Liver (tissue), 9 donors: ENCODE results near the gene AOAH. TPM values are rescaled to one million over a fixed set of nuclear protein-coding genes. Genes with fewer than 3 reads are reported as not detected.

Source experiments
- DNase-seq: peaks from one replicate; pipeline ENCODE4 v3.0.0-alpha.2; 2017; ENCODE audit warnings: low spot score
- H3K27ac ChIP-seq, 2 donors: one replicate each; pipeline ENCODE4 v1.7.0; 2013; ENCODE audit warnings: inconsistent platforms in 2 of 2, low read length in 2 of 2, control low read depth in 1 of 2, low read depth in 1 of 2, mild to moderate bottlenecking in 1 of 2
- H3K27me3 ChIP-seq, 4 donors: one replicate each; pipeline versions ENCODE4 v1.6.1 to v1.7.0; 2013; ENCODE audit warnings: low read length in 3 of 4, inconsistent platforms in 1 of 4, mild to moderate bottlenecking in 1 of 4, moderate library complexity in 1 of 4; ENCODE audit not compliant: control insufficient read depth in 4 of 4, insufficient read depth in 4 of 4
- H3K36me3 ChIP-seq, 4 donors: one replicate each; pipeline versions ENCODE4 v1.6.1 to v1.7.0; 2013; ENCODE audit warnings: low read length in 3 of 4, mild to moderate bottlenecking in 3 of 4, low read depth in 1 of 4, moderate library complexity in 1 of 4; ENCODE audit not compliant: control insufficient read depth in 4 of 4, insufficient read depth in 3 of 4
- H3K4me1 ChIP-seq, 4 donors: one replicate each; pipeline versions ENCODE4 v1.6.1 to v1.7.0; 2013; ENCODE audit warnings: low read length in 3 of 4, mild to moderate bottlenecking in 3 of 4, moderate library complexity in 1 of 4; ENCODE audit not compliant: control insufficient read depth in 4 of 4, insufficient read depth in 4 of 4
- H3K4me3 ChIP-seq, 3 donors: one replicate each; pipeline versions ENCODE4 v1.6.1 to v1.7.0; 2013; ENCODE audit warnings: low read length in 3 of 3, control low read depth in 1 of 3, low read depth in 1 of 3, mild to moderate bottlenecking in 1 of 3
- H3K9ac ChIP-seq, 2 donors: one replicate each; pipeline ENCODE4 v1.7.0; 2013; ENCODE audit warnings: low read length in 2 of 2, mild to moderate bottlenecking in 2 of 2, moderate library complexity in 2 of 2, control low read depth in 1 of 2, low read depth in 1 of 2
- H3K9me3 ChIP-seq, 4 donors: one replicate each; pipeline versions ENCODE4 v1.6.1 to v1.7.0; 2013; ENCODE audit warnings: low read length in 3 of 4; ENCODE audit not compliant: control insufficient read depth in 4 of 4
- ATF3 ChIP-seq: IDR thresholded peaks from 2 replicates; pipeline ENCODE4 v1.6.1; 2016; ENCODE audit warnings: antibody characterized with exemption
- EGR1 ChIP-seq, 2 donors: IDR thresholded peaks; 2 replicates each; pipeline ENCODE4 v1.6.1; 2016 to 2018; ENCODE audit warnings: antibody characterized with exemption in 2 of 2, low read depth in 2 of 2
- FOXA1 ChIP-seq: IDR thresholded peaks from 2 replicates; pipeline ENCODE4 v1.6.1; 2016; ENCODE audit warnings: antibody characterized with exemption
- FOXA2 ChIP-seq: IDR thresholded peaks from 2 replicates; pipeline ENCODE4 v1.6.1; 2016; ENCODE audit warnings: antibody characterized with exemption
- GABPA ChIP-seq, 2 donors: IDR thresholded peaks in 1 of 2; conservative IDR thresholded peaks in 1 of 2; 2 replicates each; pipeline ENCODE4 v1.6.1; 2016; ENCODE audit warnings: antibody characterized with exemption in 2 of 2, mild to moderate bottlenecking in 1 of 2, moderate library complexity in 1 of 2
- HNF4A ChIP-seq, 2 donors: conservative IDR thresholded peaks; 2 replicates each; pipeline ENCODE4 v1.6.1; 2016; ENCODE audit warnings: antibody characterized with exemption in 2 of 2, mild to moderate bottlenecking in 2 of 2
- HNF4G ChIP-seq: IDR thresholded peaks from 2 replicates; pipeline ENCODE4 v1.6.1; 2016; ENCODE audit warnings: antibody characterized with exemption
- JUND ChIP-seq, 2 donors: IDR thresholded peaks; 2 replicates each; pipeline ENCODE4 v1.6.1; 2016; ENCODE audit warnings: antibody characterized with exemption in 2 of 2
- MAX ChIP-seq: IDR thresholded peaks from 2 replicates; pipeline ENCODE4 v1.6.1; 2016; ENCODE audit warnings: antibody characterized with exemption
- NR2F2 ChIP-seq: IDR thresholded peaks from 2 replicates; pipeline ENCODE4 v1.6.1; 2016; ENCODE audit warnings: antibody characterized with exemption
- RAD21 ChIP-seq, 2 donors: IDR thresholded peaks; 2 replicates each; pipeline ENCODE4 v1.6.1; 2016; ENCODE audit warnings: antibody characterized with exemption in 2 of 2, mild to moderate bottlenecking in 2 of 2
- REST ChIP-seq: IDR thresholded peaks from 2 replicates; pipeline ENCODE4 v1.6.1; 2016; ENCODE audit warnings: antibody characterized with exemption, mild to moderate bottlenecking
- RXRA ChIP-seq, 2 donors: IDR thresholded peaks; 2 replicates each; pipeline ENCODE4 v1.6.1; 2017 to 2018; ENCODE audit warnings: antibody characterized with exemption in 2 of 2, mild to moderate bottlenecking in 1 of 2
- SP1 ChIP-seq: IDR thresholded peaks from 2 replicates; pipeline ENCODE4 v1.6.1; 2018; ENCODE audit warnings: antibody characterized with exemption, mild to moderate bottlenecking
- TAF1 ChIP-seq: conservative IDR thresholded peaks from 2 replicates; pipeline ENCODE4 v1.6.1; 2016; ENCODE audit warnings: antibody characterized with exemption, mild to moderate bottlenecking
- YY1 ChIP-seq: IDR thresholded peaks from 2 replicates; pipeline ENCODE4 v1.6.1; 2016; ENCODE audit warnings: antibody characterized with exemption, mild to moderate bottlenecking
- WGBS: extraction: QIAGEN DNeasy Blood & Tissue Kit; methylation state at CpG from one replicate; pipeline ENCODE4 v1.1.7; 2013; 5-methylcytosine and 5-hydroxymethylcytosine counted together
- polyA plus RNA-seq, 2 donors: library from polyadenylated mRNA; stranded (reverse) in 1 of 2; unstranded in 1 of 2; fragments of 200-250 nt in 1 of 2; fragments of >200 nt in 1 of 2; fragmentation: Nextera tagmentation in 1 of 2; extraction: Ambion mirVana in 1 of 2; gene quantifications; one replicate each; pipeline versions ENCODE4 v1.2.1 to v1.2.3, GENCODE V29; 2013 to 2015
- total RNA-seq, 2 donors: library from RNA; depleted of rRNA; stranded (reverse); fragments of >200 nt; gene quantifications; one replicate each; pipeline ENCODE4 v1.2.3, GENCODE V29; 2014
- TF ChIP-seq, protein P1 (sequence below): IDR thresholded peaks from 2 replicates; pipeline ENCODE4 v1.6.1; 2016; ENCODE audit warnings: antibody characterized with exemption
- donor health status: healthy.
- donor health status: healthy.
- donor health status: healthy.
- donor health status: healthy.
- donor health status: healthy.

Gene AOAH
- total and polyA plus RNA-seq, 4 donors, result 2.4 to 26.7 (median 5.8) TPM

DNA sequence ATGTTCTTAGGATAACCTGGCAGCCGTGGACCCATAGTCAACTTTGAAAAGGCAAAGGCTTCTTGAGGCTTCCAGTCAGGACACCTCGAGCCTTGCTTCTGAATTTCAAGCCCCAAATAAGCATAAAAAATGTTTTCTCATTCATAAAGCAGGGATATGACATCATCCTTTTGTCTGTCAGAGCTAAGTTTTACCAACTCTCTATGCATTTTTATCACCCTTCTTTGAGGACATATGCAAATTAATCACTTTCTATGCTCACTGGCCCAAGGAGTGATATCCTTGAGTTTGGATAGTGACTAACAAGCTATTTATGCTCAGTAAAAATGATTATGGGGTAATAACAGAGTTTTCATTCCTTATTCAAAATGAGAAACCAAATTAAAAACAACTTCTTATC, 175.3 kb downstream of the AOAH start (continued):
- no peak for TF ChIP-seq REST
- no peak for TF ChIP-seq HNF4A (conservative IDR thresholded peaks at IDR 0.05)
- TF ChIP-seq RAD21 (IDR thresholded peaks at IDR 0.05), result no peak

DNA sequence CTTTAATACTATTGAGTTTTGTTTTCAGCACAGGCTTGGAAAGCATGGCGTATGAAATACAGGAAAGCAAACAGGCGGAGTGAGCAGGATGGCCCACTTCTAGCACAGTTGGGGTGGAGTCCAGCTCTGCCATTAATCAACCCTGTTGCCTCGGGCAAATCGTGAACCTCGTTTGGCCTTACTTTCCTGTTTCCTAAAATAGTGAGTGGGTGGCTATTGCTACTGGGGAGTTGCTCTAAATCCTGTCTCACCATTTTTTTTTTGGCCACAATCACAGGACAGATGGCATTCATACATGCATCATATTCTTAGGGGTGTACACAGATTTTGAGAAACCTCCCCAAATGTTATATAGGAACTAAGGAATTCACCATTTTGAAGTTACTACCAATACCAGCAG, 176.9 kb downstream of the AOAH start:
- no peak for DNase-seq
- H3K9me3 ChIP-seq, result no peaks in the 10 kb centered on the region
- H3K4me3 ChIP-seq, result no peak overlapping the region
- no peak overlapping the region for H3K27ac ChIP-seq
- no peak for TF ChIP-seq MAX
- TF ChIP-seq EGR1 (IDR thresholded peaks at IDR 0.05; ENCODE audit: low read depth in 2 of 2), result no peak
- no peak for TF ChIP-seq GABPA (IDR thresholded peaks at IDR 0.05 in 1 of 2, conservative IDR thresholded peaks at IDR 0.05 in 1 of 2)
- no peak for TF ChIP-seq FOXA1
- no peak for TF ChIP-seq RAD21 (IDR thresholded peaks at IDR 0.05)
- TF ChIP-seq TAF1, result no peak
- TF ChIP-seq REST, result no peak
- no peak for TF ChIP-seq JUND (IDR thresholded peaks at IDR 0.05)
- TF ChIP-seq SP1, result no peak
- TF ChIP-seq HNF4G, result no peak
- TF ChIP-seq YY1, result no peak
- TF ChIP-seq FOXA2, result no peak
- TF ChIP-seq NR2F2, result no peak
- no peak for TF ChIP-seq RXRA (IDR thresholded peaks at IDR 0.05)
- no peak for TF ChIP-seq ATF3
- TF ChIP-seq, protein P1, sequence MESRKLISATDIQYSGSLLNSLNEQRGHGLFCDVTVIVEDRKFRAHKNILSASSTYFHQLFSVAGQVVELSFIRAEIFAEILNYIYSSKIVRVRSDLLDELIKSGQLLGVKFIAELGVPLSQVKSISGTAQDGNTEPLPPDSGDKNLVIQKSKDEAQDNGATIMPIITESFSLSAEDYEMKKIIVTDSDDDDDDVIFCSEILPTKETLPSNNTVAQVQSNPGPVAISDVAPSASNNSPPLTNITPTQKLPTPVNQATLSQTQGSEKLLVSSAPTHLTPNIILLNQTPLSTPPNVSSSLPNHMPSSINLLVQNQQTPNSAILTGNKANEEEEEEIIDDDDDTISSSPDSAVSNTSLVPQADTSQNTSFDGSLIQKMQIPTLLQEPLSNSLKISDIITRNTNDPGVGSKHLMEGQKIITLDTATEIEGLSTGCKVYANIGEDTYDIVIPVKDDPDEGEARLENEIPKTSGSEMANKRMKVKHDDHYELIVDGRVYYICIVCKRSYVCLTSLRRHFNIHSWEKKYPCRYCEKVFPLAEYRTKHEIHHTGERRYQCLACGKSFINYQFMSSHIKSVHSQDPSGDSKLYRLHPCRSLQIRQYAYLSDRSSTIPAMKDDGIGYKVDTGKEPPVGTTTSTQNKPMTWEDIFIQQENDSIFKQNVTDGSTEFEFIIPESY, result no peak
- H3K4me1 ChIP-seq, result no peaks in the 10 kb centered on the region
- H3K9ac ChIP-seq, result no peak overlapping the region
- H3K36me3 ChIP-seq, result peaks cover 0 to 4% (median 0%) of the 10 kb centered on the region in 4 donors
- 77% methylated on average over 5 of the region's 5 CpGs for WGBS
- H3K27me3 ChIP-seq, result no peaks in the 10 kb centered on the region
